HEK293 (cell line): ENCODE measurements around the gene QRSL1.

Experiments used
- CTCF ChIA-PET: fragments of 350-600 bp; formaldehyde crosslinking; extraction: SDS; loops from one replicate; lab custom pipeline; 2021; ENCODE audit warnings: antibody characterized with exemption; lab: Yijun Ruan, JAX
- POLR2A ChIA-PET: fragments of 300-600 bp; formaldehyde crosslinking; extraction: SDS; loops from one replicate; lab custom pipeline; 2020; ENCODE audit warnings: antibody characterized with exemption, inconsistent platforms; lab: Yijun Ruan, JAX
- H3K27ac ChIP-seq: fragments of 200-500 bp; sonication (Bioruptor generic); 2 replicates; pipeline ENCODE4 v1.5.1; 2014; ENCODE audit warnings: low read depth, low read length, control low read depth, inconsistent platforms; ENCODE audit errors: extremely low read depth
- H3K36me3 ChIP-seq, 2 experiments: fragments of 200-500 bp in 1 of 2; sonication (Bioruptor generic) in 1 of 2; 1 replicate in 1 of 2; 2 replicates in 1 of 2; pipeline ENCODE4 v1.5.1; 2014 to 2017; ENCODE audit warnings: inconsistent platforms in 2 of 2, low read length in 2 of 2; ENCODE audit not compliant: control insufficient read depth in 2 of 2, insufficient read depth in 1 of 2
- H3K4me1 ChIP-seq: fragments of 200-500 bp; sonication (Bioruptor generic); 2 replicates; pipeline ENCODE4 v1.5.1; 2014; ENCODE audit warnings: mild to moderate bottlenecking, low read length, inconsistent platforms; ENCODE audit not compliant: control insufficient read depth, insufficient read depth
- H3K4me3 ChIP-seq: 2 replicates; pipeline ENCODE4 v1.5.1; 2011; ENCODE audit warnings: low read depth, mild to moderate bottlenecking, control low read depth, low read length, moderate library complexity
- H3K9me3 ChIP-seq: fragments of 200-500 bp; sonication (Bioruptor generic); 2 replicates; pipeline ENCODE4 v1.5.1; 2014; ENCODE audit warnings: low read depth, low read length, inconsistent platforms; ENCODE audit not compliant: control insufficient read depth, insufficient read depth
- FEZF1 ChIP-seq: fragments of 450-650 bp; formaldehyde crosslinking; IDR thresholded peaks from 2 replicates; pipeline ENCODE4 v1.5.1; 2016; ENCODE audit warnings: missing biosample characterization, missing genetic modification characterization
- KLF1 ChIP-seq: fragments of 450-650 bp; formaldehyde crosslinking; IDR thresholded peaks from 2 replicates; pipeline ENCODE4 v1.5.1; 2016; ENCODE audit warnings: missing biosample characterization, missing genetic modification characterization
- MYNN ChIP-seq: fragments of 450-650 bp; formaldehyde crosslinking; IDR thresholded peaks from 2 replicates; pipeline ENCODE4 v1.5.1; 2016; ENCODE audit warnings: missing biosample characterization, missing genetic modification characterization, borderline replicate concordance
- PRDM10 ChIP-seq: fragments of 450-650 bp; formaldehyde crosslinking; IDR thresholded peaks from 2 replicates; pipeline ENCODE4 v1.5.1; 2016; ENCODE audit warnings: missing biosample characterization, missing genetic modification characterization
- REPIN1 ChIP-seq: fragments of 450-650 bp; formaldehyde crosslinking; IDR thresholded peaks from 2 replicates; pipeline ENCODE4 v1.5.1; 2017; ENCODE audit warnings: missing biosample characterization, missing genetic modification characterization, low read depth
- SCRT2 ChIP-seq: fragments of 450-650 bp; formaldehyde crosslinking; IDR thresholded peaks from 2 replicates; pipeline ENCODE4 v1.5.1; 2016; ENCODE audit warnings: missing biosample characterization, missing genetic modification characterization
- ZBTB20 ChIP-seq: fragments of 450-650 bp; formaldehyde crosslinking; IDR thresholded peaks from 2 replicates; pipeline ENCODE4 v1.5.1; 2016; ENCODE audit warnings: missing biosample characterization, missing genetic modification characterization
- ZNF132 ChIP-seq: fragments of 450-650 bp; formaldehyde crosslinking; IDR thresholded peaks from 2 replicates; pipeline ENCODE4 v1.5.1; 2017; ENCODE audit warnings: missing biosample characterization, missing genetic modification characterization, borderline replicate concordance
- ZNF184 ChIP-seq: fragments of 450-650 bp; IDR thresholded peaks from 2 replicates; pipeline ENCODE4 v1.5.1; 2018; ENCODE audit warnings: missing biosample characterization, mild to moderate bottlenecking, missing genetic modification characterization
- ZNF555 ChIP-seq: fragments of 450-650 bp; formaldehyde crosslinking; conservative IDR thresholded peaks from 2 replicates; pipeline ENCODE4 v1.5.1; 2017; ENCODE audit warnings: missing biosample characterization, mild to moderate bottlenecking, missing genetic modification characterization, inconsistent platforms
- TF ChIP-seq, protein P1 (sequence below): fragments of 450-650 bp; formaldehyde crosslinking; IDR thresholded peaks from 2 replicates; pipeline ENCODE4 v1.5.1; 2016; ENCODE audit warnings: missing biosample characterization, missing genetic modification characterization
- TF ChIP-seq, protein P2 (sequence below): fragments of 450-650 bp; formaldehyde crosslinking; IDR thresholded peaks from 2 replicates; pipeline ENCODE4 v1.5.1; 2016; ENCODE audit warnings: missing biosample characterization, missing genetic modification characterization, borderline replicate concordance
- TF ChIP-seq, protein P3 (sequence below): fragments of 450-650 bp; formaldehyde crosslinking; IDR thresholded peaks from 2 replicates; pipeline ENCODE4 v1.5.1; 2017; ENCODE audit warnings: missing biosample characterization, missing genetic modification characterization

The QRSL1 gene

GRCh38 chr6:106692112-106692818 is 62.9 kb downstream of the QRSL1 start (continued):
- TF ChIP-seq, protein P1, sequence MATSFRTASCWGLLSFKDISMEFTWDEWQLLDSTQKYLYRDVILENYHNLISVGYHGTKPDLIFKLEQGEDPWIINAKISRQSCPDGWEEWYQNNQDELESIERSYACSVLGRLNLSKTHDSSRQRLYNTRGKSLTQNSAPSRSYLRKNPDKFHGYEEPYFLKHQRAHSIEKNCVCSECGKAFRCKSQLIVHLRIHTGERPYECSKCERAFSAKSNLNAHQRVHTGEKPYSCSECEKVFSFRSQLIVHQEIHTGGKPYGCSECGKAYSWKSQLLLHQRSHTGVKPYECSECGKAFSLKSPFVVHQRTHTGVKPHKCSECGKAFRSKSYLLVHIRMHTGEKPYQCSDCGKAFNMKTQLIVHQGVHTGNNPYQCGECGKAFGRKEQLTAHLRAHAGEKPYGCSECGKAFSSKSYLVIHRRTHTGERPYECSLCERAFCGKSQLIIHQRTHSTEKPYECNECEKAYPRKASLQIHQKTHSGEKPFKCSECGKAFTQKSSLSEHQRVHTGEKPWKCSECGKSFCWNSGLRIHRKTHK (tag by site-specific recombination) = no peak
- no peak for TF ChIP-seq SCRT2 (tag by site-specific recombination)

DNA sequence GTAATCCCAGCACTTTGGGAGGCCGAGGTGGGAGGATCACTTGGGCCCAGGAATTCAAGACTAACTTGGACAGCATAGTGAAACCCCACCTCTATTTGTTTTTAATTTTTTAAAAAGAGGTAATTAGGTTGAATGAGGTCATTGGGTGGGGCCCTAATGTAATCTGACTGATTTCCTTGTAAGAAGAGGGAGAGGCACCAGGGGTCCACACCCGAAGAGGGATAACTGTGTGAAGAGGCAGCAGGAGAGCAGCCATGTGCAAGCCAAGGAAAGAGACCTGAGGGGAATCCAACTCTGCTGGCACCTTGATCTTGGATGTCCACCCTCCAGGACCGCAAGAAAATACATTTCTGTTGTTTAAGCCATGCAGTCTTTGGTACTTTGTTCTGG is 63.4 kb downstream of the QRSL1 start:
- CTCF ChIA-PET = interaction anchor here (1.0 kb wide), 1 partner anchor 12 kb away, joined by 5 read pairs; no protein-coding TSS in a partner anchor
- POLR2A ChIA-PET = no interaction called here
- H3K27ac ChIP-seq = no peak overlapping the region
- H3K4me3 ChIP-seq = no peak overlapping the region
- H3K9me3 ChIP-seq = no peaks in the 10 kb centered on the region
- TF ChIP-seq MYNN (no peak), KLF1 (tag by site-specific recombination) (peak; percentile 82), ZBTB20 (tag by site-specific recombination) (no peak)
- TF ChIP-seq, protein P2, sequence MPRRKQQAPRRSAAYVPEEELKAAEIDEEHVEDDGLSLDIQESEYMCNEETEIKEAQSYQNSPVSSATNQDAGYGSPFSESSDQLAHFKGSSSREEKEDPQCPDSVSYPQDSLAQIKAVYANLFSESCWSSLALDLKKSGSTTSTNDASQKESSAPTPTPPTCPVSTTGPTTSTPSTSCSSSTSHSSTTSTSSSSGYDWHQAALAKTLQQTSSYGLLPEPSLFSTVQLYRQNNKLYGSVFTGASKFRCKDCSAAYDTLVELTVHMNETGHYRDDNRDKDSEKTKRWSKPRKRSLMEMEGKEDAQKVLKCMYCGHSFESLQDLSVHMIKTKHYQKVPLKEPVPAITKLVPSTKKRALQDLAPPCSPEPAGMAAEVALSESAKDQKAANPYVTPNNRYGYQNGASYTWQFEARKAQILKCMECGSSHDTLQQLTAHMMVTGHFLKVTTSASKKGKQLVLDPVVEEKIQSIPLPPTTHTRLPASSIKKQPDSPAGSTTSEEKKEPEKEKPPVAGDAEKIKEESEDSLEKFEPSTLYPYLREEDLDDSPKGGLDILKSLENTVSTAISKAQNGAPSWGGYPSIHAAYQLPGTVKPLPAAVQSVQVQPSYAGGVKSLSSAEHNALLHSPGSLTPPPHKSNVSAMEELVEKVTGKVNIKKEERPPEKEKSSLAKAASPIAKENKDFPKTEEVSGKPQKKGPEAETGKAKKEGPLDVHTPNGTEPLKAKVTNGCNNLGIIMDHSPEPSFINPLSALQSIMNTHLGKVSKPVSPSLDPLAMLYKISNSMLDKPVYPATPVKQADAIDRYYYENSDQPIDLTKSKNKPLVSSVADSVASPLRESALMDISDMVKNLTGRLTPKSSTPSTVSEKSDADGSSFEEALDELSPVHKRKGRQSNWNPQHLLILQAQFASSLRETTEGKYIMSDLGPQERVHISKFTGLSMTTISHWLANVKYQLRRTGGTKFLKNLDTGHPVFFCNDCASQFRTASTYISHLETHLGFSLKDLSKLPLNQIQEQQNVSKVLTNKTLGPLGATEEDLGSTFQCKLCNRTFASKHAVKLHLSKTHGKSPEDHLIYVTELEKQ (tag by site-specific recombination) = no peak
- TF ChIP-seq, protein P3, sequence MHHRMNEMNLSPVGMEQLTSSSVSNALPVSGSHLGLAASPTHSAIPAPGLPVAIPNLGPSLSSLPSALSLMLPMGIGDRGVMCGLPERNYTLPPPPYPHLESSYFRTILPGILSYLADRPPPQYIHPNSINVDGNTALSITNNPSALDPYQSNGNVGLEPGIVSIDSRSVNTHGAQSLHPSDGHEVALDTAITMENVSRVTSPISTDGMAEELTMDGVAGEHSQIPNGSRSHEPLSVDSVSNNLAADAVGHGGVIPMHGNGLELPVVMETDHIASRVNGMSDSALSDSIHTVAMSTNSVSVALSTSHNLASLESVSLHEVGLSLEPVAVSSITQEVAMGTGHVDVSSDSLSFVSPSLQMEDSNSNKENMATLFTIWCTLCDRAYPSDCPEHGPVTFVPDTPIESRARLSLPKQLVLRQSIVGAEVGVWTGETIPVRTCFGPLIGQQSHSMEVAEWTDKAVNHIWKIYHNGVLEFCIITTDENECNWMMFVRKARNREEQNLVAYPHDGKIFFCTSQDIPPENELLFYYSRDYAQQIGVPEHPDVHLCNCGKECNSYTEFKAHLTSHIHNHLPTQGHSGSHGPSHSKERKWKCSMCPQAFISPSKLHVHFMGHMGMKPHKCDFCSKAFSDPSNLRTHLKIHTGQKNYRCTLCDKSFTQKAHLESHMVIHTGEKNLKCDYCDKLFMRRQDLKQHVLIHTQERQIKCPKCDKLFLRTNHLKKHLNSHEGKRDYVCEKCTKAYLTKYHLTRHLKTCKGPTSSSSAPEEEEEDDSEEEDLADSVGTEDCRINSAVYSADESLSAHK (tag by site-specific recombination) = no peak
- no peaks in the 10 kb centered on the region for H3K36me3 ChIP-seq
- H3K4me1 ChIP-seq = 0 out of 2 replicates have a peak, but pooled peaks cover 7% of the 10 kb centered on the region

GRCh38 chr6:106693418-106693817 is 64.0 kb downstream of the QRSL1 start:
- CTCF ChIA-PET = interaction anchor here (0.7 to 1.7 kb wide), 4 partner anchors 11 to 386 kb away, joined by 4 to 8 read pairs (median 5); no protein-coding TSS in a partner anchor
- Histone ChIP-seq H3K9me3 (no peaks in the 10 kb centered on the region), H3K4me3 (no peak overlapping the region), H3K36me3 (no peaks in the 10 kb centered on the region), H3K27ac (no peak overlapping the region), H3K4me1 (0 out of 2 replicates have a peak, but pooled peaks cover 7% of the 10 kb centered on the region)
- peak; percentile 82 for TF ChIP-seq ZNF184 (tag by site-specific recombination)
- TF ChIP-seq REPIN1 (tag by site-specific recombination) = no peak
- TF ChIP-seq PRDM10 = peak; percentile 60
- TF ChIP-seq ZNF555 (tag by site-specific recombination) = no peak
- no peak for TF ChIP-seq ZNF132
- 0 out of 2 replicates have a peak, but pooled peaks have one; percentile 8 for TF ChIP-seq FEZF1 (tag by site-specific recombination)
- POLR2A ChIA-PET = no interaction called here
